BJ (cell line): ENCODE measurements around the gene PRR22. TPM values are rescaled to one million over a fixed set of nuclear protein-coding genes. Genes with fewer than 3 reads are reported as not detected.

ENCODE experiments used
- CTCF ChIA-PET: fragments of 350-600 bp; formaldehyde crosslinking; extraction: SDS; loops from one replicate; lab custom pipeline; 2021; ENCODE audit warnings: antibody characterized with exemption, inconsistent platforms; lab: Yijun Ruan, JAX
- POLR2A ChIA-PET: fragments of 300-600 bp; sonication (Branson Sonifier 250); formaldehyde crosslinking; extraction: SDS; loops from one replicate; lab custom pipeline; 2021; ENCODE audit warnings: antibody characterized with exemption; lab: Charles Lee
- DNase-seq: peaks from one replicate; pipeline ENCODE4 v3.0.0-alpha.2; 2011; ENCODE audit warnings: low read depth
- H3K27me3 ChIP-seq: 2 replicates; pipeline ENCODE4 v1.6.0; 2011; ENCODE audit warnings: low read length; ENCODE audit not compliant: control insufficient read depth, insufficient read depth
- H3K36me3 ChIP-seq: 2 replicates; pipeline ENCODE4 v1.5.1; 2011; ENCODE audit warnings: low read length; ENCODE audit not compliant: control insufficient read depth, insufficient read depth
- H3K4me3 ChIP-seq: 2 replicates; pipeline ENCODE4 v1.5.1; 2011; ENCODE audit warnings: low read depth, mild to moderate bottlenecking, control low read depth, low read length
- CTCF ChIP-seq: IDR thresholded peaks from 2 replicates; pipeline ENCODE4 v1.5.1; 2011; ENCODE audit warnings: low read depth, mild to moderate bottlenecking, control low read depth, inconsistent platforms, low read length, moderate library complexity; ENCODE audit not compliant: insufficient read depth
- polyA plus RNA-seq: library from polyadenylated mRNA; depleted of rRNA; stranded (reverse); fragments of >200 nt; gene quantifications from 2 replicates; pipeline ENCODE4 v1.2.3, GENCODE V29; 2011

The PRR22 gene
- polyA plus RNA-seq, 1 experiment: 0.53 TPM

- POLR2A ChIA-PET: no interaction called here
- CTCF ChIA-PET: no interaction called here
- TF ChIP-seq CTCF: no peak
Measured at GRCh38 chr19:5825178-5825577, 40.6 kb upstream of the PRR22 start.

GRCh38 chr19:5824751-5825150, 40.2 kb upstream of the PRR22 start:
- ChIA-PET POLR2A (no interaction called here), CTCF (interaction anchor here (4.7 kb wide), 1 partner anchor 21 kb away, joined by 21 read pairs; no protein-coding TSS in a partner anchor)
- DNase-seq: no peak
- peaks cover 3% of the 10 kb centered on the region; the same call in 1 of the 2 replicates for H3K27me3 ChIP-seq
- H3K4me3 ChIP-seq: no peak overlapping the region
- no peaks in the 10 kb centered on the region for H3K36me3 ChIP-seq
- TF ChIP-seq CTCF: no peak

More at GRCh38 chr19:5825178-5825577, 40.6 kb upstream of the PRR22 start:
- no peak for DNase-seq
- H3K27me3 ChIP-seq: peaks cover 6% of the 10 kb centered on the region; the same call in 1 of the 2 replicates
- H3K36me3 ChIP-seq: no peaks in the 10 kb centered on the region
- H3K4me3 ChIP-seq: no peak overlapping the region

- no peak for DNase-seq
Measured at GRCh38 chr19:5823579-5824281, 39.2 kb upstream of the PRR22 start.

GRCh38 chr19:5822181-5822844, 37.8 kb upstream of the PRR22 start:
- CTCF ChIA-PET: interaction anchor here (4.7 kb wide), 1 partner anchor 18 kb away, joined by 21 read pairs; no protein-coding TSS in a partner anchor

More at GRCh38 chr19:5823579-5824281, 39.2 kb upstream of the PRR22 start:
- 0 out of 2 replicates have a peak, but pooled peaks have one; percentile 14 for TF ChIP-seq CTCF
- CTCF ChIA-PET: interaction anchor here (4.7 kb wide), 1 partner anchor 20 kb away, joined by 21 read pairs; no protein-coding TSS in a partner anchor
- Histone ChIP-seq H3K27me3 (no peaks in the 10 kb centered on the region), H3K4me3 (no peak overlapping the region), H3K36me3 (no peaks in the 10 kb centered on the region)
- POLR2A ChIA-PET: no interaction called here

More at GRCh38 chr19:5822181-5822844, 37.8 kb upstream of the PRR22 start:
- H3K27me3 ChIP-seq: no peaks in the 10 kb centered on the region
- POLR2A ChIA-PET: no interaction called here
- no peak for DNase-seq
- H3K36me3 ChIP-seq: no peaks in the 10 kb centered on the region
- no peak for TF ChIP-seq CTCF
- H3K4me3 ChIP-seq: no peak overlapping the region
